CD4-positive, alpha-beta memory T cell (primary cell): ENCODE measurements around the gene NPLOC4. TPM values are rescaled to one million over a fixed set of nuclear protein-coding genes. Genes with fewer than 3 reads are reported as not detected.

ENCODE experiments used
- CTCF ChIA-PET: fragments of 350-600 bp; sonication (Branson Sonifier 250); formaldehyde crosslinking; loops from one replicate; lab custom pipeline; 2021; ENCODE audit warnings: inconsistent platforms; ENCODE audit not compliant: partially characterized antibody; lab: Charles Lee
- POLR2A ChIA-PET: fragments of 350-600 bp; sonication (Branson Sonifier 250); formaldehyde crosslinking; loops from one replicate; lab custom pipeline; 2021; ENCODE audit not compliant: partially characterized antibody; lab: Charles Lee
- DNase-seq, 5 donors: peaks; one replicate each; pipeline versions ENCODE4 v3.0.0 to v3.0.0-alpha.2; 2020 to 2022; ENCODE audit warnings: mixed read lengths in 1 of 5
- H3K27ac ChIP-seq: one replicate; pipeline ENCODE4 v1.7.0; 2013; ENCODE audit warnings: low read depth, low read length
- H3K27me3 ChIP-seq: 2 replicates; pipeline ENCODE4 v1.7.0; 2013; ENCODE audit warnings: mild to moderate bottlenecking, low read length, moderate library complexity; ENCODE audit not compliant: insufficient read depth
- H3K36me3 ChIP-seq: 2 replicates; pipeline ENCODE4 v1.7.0; 2013; ENCODE audit warnings: mild to moderate bottlenecking, low read length, moderate library complexity; ENCODE audit not compliant: insufficient read depth
- H3K4me1 ChIP-seq: 2 replicates; pipeline ENCODE4 v1.7.0; 2013; ENCODE audit warnings: mild to moderate bottlenecking, low read length, moderate library complexity; ENCODE audit not compliant: insufficient read depth
- H3K4me3 ChIP-seq, 2 donors: one replicate each; pipeline ENCODE4 v1.7.0; 2013; ENCODE audit warnings: low read length in 2 of 2, mild to moderate bottlenecking in 1 of 2
- H3K9me3 ChIP-seq, 2 donors: one replicate each; pipeline ENCODE4 v1.7.0; 2013; ENCODE audit warnings: low read length in 2 of 2, control low read depth in 1 of 2; ENCODE audit not compliant: control insufficient read depth in 1 of 2
- H3K27ac Mint-ChIP-seq, 7 donors: one replicate each; pipeline ENCODE4 v1.8.0; 2020 to 2021; ENCODE audit warnings: mixed read lengths in 7 of 7, mild to moderate bottlenecking in 6 of 7, inconsistent platforms in 3 of 7, moderate library complexity in 3 of 7
- H3K27me3 Mint-ChIP-seq, 2 donors: one replicate each; pipeline ENCODE4 v1.8.0; 2020 to 2021; ENCODE audit warnings: mixed read lengths in 2 of 2
- H3K36me3 Mint-ChIP-seq, 2 donors: one replicate each; pipeline ENCODE4 v1.8.0; 2020 to 2021; ENCODE audit warnings: mixed read lengths in 2 of 2, inconsistent platforms in 1 of 2, mild to moderate bottlenecking in 1 of 2
- H3K4me1 Mint-ChIP-seq, 4 donors: one replicate each; pipeline ENCODE4 v1.8.0; 2020 to 2021; ENCODE audit warnings: mixed read lengths in 4 of 4, mild to moderate bottlenecking in 1 of 4
- H3K4me3 Mint-ChIP-seq, 8 donors: one replicate each; pipeline ENCODE4 v1.8.0; 2020 to 2021; ENCODE audit warnings: mixed read lengths in 8 of 8, mild to moderate bottlenecking in 7 of 8, moderate library complexity in 6 of 8, inconsistent platforms in 3 of 8
- H3K9me3 Mint-ChIP-seq, 8 donors: one replicate each; pipeline ENCODE4 v1.8.0; 2020 to 2021; ENCODE audit warnings: mixed read lengths in 8 of 8, mild to moderate bottlenecking in 5 of 8, inconsistent platforms in 3 of 8, moderate library complexity in 1 of 8
- intact Hi-C: fragments of 100-400 bp; cut with micrococcal nuclease; formaldehyde crosslinking; loops from one replicate; pipeline ENCODE4 v1.15.1; 2023
- polyA plus RNA-seq, 2 donors: library from polyadenylated mRNA; unstranded; fragments of 300-500 nt; fragmentation: Illumina TruSeq; gene quantifications; one replicate each; pipeline ENCODE4 v1.2.3, GENCODE V29; 2021
- total RNA-seq, 2 experiments: library from RNA; stranded (reverse); gene quantifications; one replicate each; pipeline ENCODE4 v1.2.3, GENCODE V29; 2021

Gene NPLOC4
- total and polyA plus RNA-seq, 4 experiments from 2014 or later, result 61.1 to 105 (median 80.8) TPM

- Mint-ChIP-seq H3K4me3 (peak overlapping the region; percentile 89 to 93 (median 90)), H3K4me1 (peaks cover 17 to 43% (median 28%) of the 10 kb centered on the region in 4 donors), H3K36me3 (peaks cover 8 to 34% of the 10 kb centered on the region in 2 donors), H3K9me3 (peaks cover 0 to 2% (median 0%) of the 10 kb centered on the region in 8 donors), H3K27me3 (no peaks in the 10 kb centered on the region), H3K27ac (peak overlapping the region; percentile 91 to 97 (median 94))
- ChIA-PET POLR2A (interaction anchor here (0.8 to 9.1 kb wide), 21 partner anchors 8 to 1099 kb away, joined by 3 to 138 read pairs (median 4); partner anchors contain the start of genes ACTG1, ARL16, CEP131 and HGS), CTCF (interaction anchor here (0.8 to 1.7 kb wide), 3 partner anchors 33 to 48 kb away, joined by 3 to 10 read pairs (median 6); no protein-coding TSS in a partner anchor)
- Histone ChIP-seq H3K4me3 (peak overlapping the region; percentile 81), H3K27ac (peak overlapping the region; percentile 64), H3K4me1 (peaks cover 24% of the 10 kb centered on the region), H3K36me3 (peaks cover 13% of the 10 kb centered on the region), H3K27me3 (no peaks in the 10 kb centered on the region), H3K9me3 (no peaks in the 10 kb centered on the region)
- DNase-seq, result peak; percentile 77 to 91 (median 77)
- intact Hi-C loops, result loop anchor here (1.0 to 5.0 kb wide), 5 partner anchors 34 to 280 kb away; partner anchors contain the start of genes MCRIP1 and SLC38A10
Measured at GRCh38 chr17:81553018-81553615, 83.8 kb downstream of the NPLOC4 start.

GRCh38 chr17:81552244-81553017, 84.5 kb downstream of the NPLOC4 start, which contains the start of gene FAAP100:
Gene FAAP100, minus strand, starts transcription at chr17:81552353. Its CDS starts 23 bp downstream, at chr17:81552330.
- ChIA-PET CTCF (interaction anchor here (0.8 to 1.7 kb wide), 4 partner anchors 33 to 49 kb away, joined by 3 to 10 read pairs (median 4); no protein-coding TSS in a partner anchor), POLR2A (interaction anchor here (0.8 to 9.1 kb wide), 21 partner anchors 9 to 1098 kb away, joined by 3 to 138 read pairs (median 4); partner anchors contain the start of genes ACTG1, ARL16, CEP131 and HGS)
- no peaks in the 10 kb centered on the region for H3K27me3 ChIP-seq
- DNase-seq, result peak; percentile 79 to 90 (median 87)
- no peaks in the 10 kb centered on the region for H3K9me3 Mint-ChIP-seq
- peak within 1 kb of the TSS; percentile 81 for H3K4me3 ChIP-seq
- peak within 1 kb of the TSS; percentile 89 to 93 (median 90) for H3K4me3 Mint-ChIP-seq
- peaks cover 16% of the 10 kb centered on the region for H3K36me3 ChIP-seq
- peaks cover 17 to 43% (median 28%) of the 10 kb centered on the region in 4 donors for H3K4me1 Mint-ChIP-seq
- H3K4me1 ChIP-seq, result peaks cover 24% of the 10 kb centered on the region
- H3K27ac Mint-ChIP-seq, result peak within 1 kb of the TSS; percentile 91 to 97 (median 94)
- H3K9me3 ChIP-seq, result no peaks in the 10 kb centered on the region
- intact Hi-C loops, result loop anchor here (1.0 to 5.0 kb wide), 6 partner anchors 33 to 280 kb away; partner anchors contain the start of genes MCRIP1 and SLC38A10
- no peaks in the 10 kb centered on the region for H3K27me3 Mint-ChIP-seq
- peak within 1 kb of the TSS; percentile 64 for H3K27ac ChIP-seq
- peaks cover 8 to 33% of the 10 kb centered on the region in 2 donors for H3K36me3 Mint-ChIP-seq

GRCh38 chr17:81551458-81552243, 85.3 kb downstream of the NPLOC4 start:
- peak overlapping the region in 6 of 7 donors; percentile 36 to 92 (median 76) for H3K27ac Mint-ChIP-seq
- peaks cover 20% of the 10 kb centered on the region for H3K36me3 ChIP-seq
- no peaks in the 10 kb centered on the region for H3K27me3 Mint-ChIP-seq
- peak in 1 of 5 donors; percentile 14 for DNase-seq
- peak overlapping the region; percentile 86 to 92 (median 88) for H3K4me3 Mint-ChIP-seq
- intact Hi-C loops, result loop anchor here (1.0 to 5.0 kb wide), 5 partner anchors 37 to 281 kb away; partner anchors contain the start of genes MCRIP1 and SLC38A10
- peaks cover 24% of the 10 kb centered on the region for H3K4me1 ChIP-seq
- no peaks in the 10 kb centered on the region for H3K27me3 ChIP-seq
- H3K36me3 Mint-ChIP-seq, result peaks cover 4 to 29% of the 10 kb centered on the region in 2 donors
- H3K9me3 ChIP-seq, result no peaks in the 10 kb centered on the region
- peaks cover 17 to 43% (median 28%) of the 10 kb centered on the region in 4 donors for H3K4me1 Mint-ChIP-seq
- peak overlapping the region; percentile 7 to 81 for H3K4me3 ChIP-seq
- ChIA-PET CTCF (interaction anchor here (1.0 to 1.7 kb wide), 3 partner anchors 32 to 43 kb away, joined by 3 to 10 read pairs (median 6); no protein-coding TSS in a partner anchor), POLR2A (interaction anchor here (0.9 to 9.1 kb wide), 16 partner anchors 8 to 530 kb away, joined by 3 to 138 read pairs (median 5); partner anchors contain the start of genes ACTG1, ARL16, CEP131 and HGS)
- peak overlapping the region; percentile 64 for H3K27ac ChIP-seq
- no peaks in the 10 kb centered on the region for H3K9me3 Mint-ChIP-seq

GRCh38 chr17:81550830-81551457, 86.0 kb downstream of the NPLOC4 start:
- intact Hi-C loops, result loop anchor here (5.0 kb wide), 1 partner anchor 254 kb away; the partner anchor contains the start of gene SLC38A10
- CTCF ChIA-PET, result no interaction called here
- H3K4me3 ChIP-seq, result peak overlapping the region in 1 of 2 donors; percentile 81
- H3K36me3 ChIP-seq, result peaks cover 27% of the 10 kb centered on the region
- no peaks in the 10 kb centered on the region for H3K27me3 Mint-ChIP-seq
- no peaks in the 10 kb centered on the region for H3K9me3 Mint-ChIP-seq
- H3K27ac Mint-ChIP-seq, result peak overlapping the region in 6 of 7 donors; percentile 36 to 78 (median 58)
- H3K36me3 Mint-ChIP-seq, result peaks cover 10 to 33% of the 10 kb centered on the region in 2 donors
- H3K27me3 ChIP-seq, result no peaks in the 10 kb centered on the region
- H3K4me1 Mint-ChIP-seq, result peaks cover 17 to 43% (median 28%) of the 10 kb centered on the region in 4 donors
- peaks cover 24% of the 10 kb centered on the region for H3K4me1 ChIP-seq
- DNase-seq, result peak in 1 of 5 donors; percentile 46
- H3K27ac ChIP-seq, result peak overlapping the region; percentile 64
- no peaks in the 10 kb centered on the region for H3K9me3 ChIP-seq
- POLR2A ChIA-PET, result interaction anchor here (2.4 to 9.1 kb wide), 3 partner anchors 14 to 39 kb away, joined by 16 to 138 read pairs (median 27); partner anchors contain the start of gene ACTG1
- peak overlapping the region; percentile 85 to 92 (median 88) for H3K4me3 Mint-ChIP-seq

- Mint-ChIP-seq H3K36me3 (peaks cover 10 to 33% of the 10 kb centered on the region in 2 donors), H3K27me3 (no peaks in the 10 kb centered on the region), H3K4me3 (peak overlapping the region in 7 of 8 donors; percentile 76 to 92 (median 87)), H3K9me3 (no peaks in the 10 kb centered on the region), H3K4me1 (peaks cover 17 to 43% (median 28%) of the 10 kb centered on the region in 4 donors), H3K27ac (peak overlapping the region in 5 of 7 donors; percentile 19 to 78 (median 48))
- POLR2A ChIA-PET, result interaction anchor here (9.1 kb wide), 1 partner anchor 38 kb away, joined by 138 read pairs; the partner anchor contains the start of gene ACTG1
- Histone ChIP-seq H3K9me3 (no peaks in the 10 kb centered on the region), H3K27ac (no peak overlapping the region), H3K27me3 (no peaks in the 10 kb centered on the region), H3K4me1 (peaks cover 24% of the 10 kb centered on the region), H3K36me3 (peaks cover 30% of the 10 kb centered on the region), H3K4me3 (no peak overlapping the region)
- intact Hi-C loops, result loop anchor here (5.0 kb wide), 1 partner anchor 253 kb away; the partner anchor contains the start of gene SLC38A10
- peak in 1 of 5 donors; percentile 16 for DNase-seq
- CTCF ChIA-PET, result no interaction called here
Measured at GRCh38 chr17:81550285-81550684, 86.6 kb downstream of the NPLOC4 start.
